GM21390 (cell line): ENCODE data around the gene DNAH1.

Experiments used
- ATAC-seq: cut with Tn5 transposase; IDR thresholded peaks from one replicate; pipeline ENCODE4 v1.9.1; 2021; ENCODE audit not compliant: unreplicated experiment

DNAH1 gene

GRCh38 chr3:52310861-52311575, 5.1 kb upstream of the DNAH1 start:
- peak; percentile 46 for ATAC-seq

- no peak for ATAC-seq
These were observed 4.5 kb upstream of the DNAH1 start for GRCh38 chr3:52311576-52312119.

GRCh38 chr3:52313188-52313773, 2.8 kb upstream of the DNAH1 start:
- ATAC-seq: peak; percentile 11

- peak; percentile 88 for ATAC-seq
These were observed 2.3 kb upstream of the DNAH1 start for GRCh38 chr3:52313774-52314188.

GRCh38 chr3:52314489-52314888, 1.6 kb upstream of the DNAH1 start:
- ATAC-seq: no peak

GRCh38 chr3:52315006-52315405, 1.1 kb upstream of the DNAH1 start:
- no peak for ATAC-seq

- ATAC-seq: no peak
These were observed 1.3 kb downstream of the DNAH1 start for GRCh38 chr3:52317208-52318000.

GRCh38 chr3:52318186-52318816, 2.2 kb downstream of the DNAH1 start:
- ATAC-seq: no peak

GRCh38 chr3:52319921-52320595, 3.9 kb downstream of the DNAH1 start:
- ATAC-seq: no peak

GRCh38 chr3:52321481-52321880, 5.4 kb downstream of the DNAH1 start:
- ATAC-seq: no peak

- no peak for ATAC-seq
These were observed 6.3 kb downstream of the DNAH1 start for GRCh38 chr3:52322466-52322865.

- ATAC-seq: no peak
These were observed 7.6 kb downstream of the DNAH1 start for GRCh38 chr3:52323526-52324295.

- ATAC-seq: no peak
These were observed 8.6 kb downstream of the DNAH1 start for GRCh38 chr3:52324676-52325075.

GRCh38 chr3:52325686-52326085, 9.6 kb downstream of the DNAH1 start:
- ATAC-seq: no peak

- ATAC-seq: no peak
These were observed 10.9 kb downstream of the DNAH1 start for GRCh38 chr3:52326976-52327375.

GRCh38 chr3:52327486-52328290, 11.6 kb downstream of the DNAH1 start:
- ATAC-seq: no peak

- ATAC-seq: no peak
These were observed 12.5 kb downstream of the DNAH1 start for GRCh38 chr3:52328536-52329080.

- no peak for ATAC-seq
These were observed 14.2 kb downstream of the DNAH1 start for GRCh38 chr3:52330194-52330805.
